ENCODE measurements around the gene PCDHGB3. TPM values are rescaled to one million over a fixed set of nuclear protein-coding genes. Genes with fewer than 3 reads are reported as not detected.
"Not testable (repeated sequence)": the region's sequence is repeated elsewhere in the genome, so short reads cannot be mapped to it uniquely, and the experiment has no call there.

PCDHGB3 gene
- total RNA-seq = 0.71 and 1.2 TPM in 2 replicates
- polyA plus RNA-seq = 0.27 TPM in 1 of 2 replicates, not detected in the other

DNA sequence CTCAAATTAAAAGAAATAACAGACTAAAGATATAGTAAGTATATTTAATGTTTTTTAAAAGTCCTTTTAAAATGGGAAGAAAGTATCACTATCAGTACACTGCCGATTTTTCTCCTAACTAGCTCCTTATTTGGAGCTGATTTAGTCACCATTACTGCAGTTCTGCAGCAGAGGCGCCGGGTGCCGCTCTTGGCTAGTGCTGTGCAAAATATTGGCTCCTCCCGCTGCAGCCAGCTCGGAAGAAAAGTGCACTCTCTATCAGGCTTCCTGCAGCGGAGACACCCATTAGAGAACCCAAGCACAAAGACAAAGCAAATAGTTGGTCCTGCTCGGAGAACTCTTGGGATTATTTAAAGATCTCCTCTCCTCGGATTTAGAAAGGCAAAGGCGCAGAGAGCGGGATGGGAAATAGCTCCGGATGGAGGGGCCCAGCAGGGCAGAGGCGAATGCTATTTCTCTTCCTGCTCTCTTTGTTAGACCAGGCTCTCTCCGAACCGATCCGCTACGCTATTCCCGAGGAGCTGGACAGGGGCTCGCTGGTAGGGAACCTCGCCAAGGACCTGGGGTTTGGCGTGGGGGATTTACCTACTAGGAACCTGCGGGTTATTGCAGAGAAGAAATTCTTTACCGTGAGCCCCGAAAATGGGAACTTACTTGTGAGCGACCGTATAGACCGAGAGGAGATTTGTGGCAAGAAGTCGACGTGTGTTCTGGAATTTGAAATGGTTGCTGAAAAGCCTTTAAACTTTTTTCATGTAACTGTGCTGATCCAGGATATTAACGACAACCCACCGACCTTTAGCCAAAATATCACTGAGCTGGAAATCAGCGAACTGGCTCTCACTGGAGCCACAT is at the start of gene PCDHGB3:
Gene PCDHGB3 (plus strand): TSS at position 249 of the 855 bp plus-strand sequence. CDS start 153 bp downstream, at position 402.
- H3K4me1 ChIP-seq (ENCODE audit: low read depth) = no peaks in the 10 kb centered on the region
- DNase-seq (ENCODE audit: low read depth in 1 of 2, low spot score in 1 of 2) = peak in 1 of 2 donors; percentile 62
- no peaks in the 10 kb centered on the region for H3K36me3 ChIP-seq
- no peaks in the 10 kb centered on the region for H3K9me3 ChIP-seq (ENCODE audit: low read depth)
- H3K27me3 ChIP-seq = no peaks in the 10 kb centered on the region
- TF ChIP-seq, protein P1, sequence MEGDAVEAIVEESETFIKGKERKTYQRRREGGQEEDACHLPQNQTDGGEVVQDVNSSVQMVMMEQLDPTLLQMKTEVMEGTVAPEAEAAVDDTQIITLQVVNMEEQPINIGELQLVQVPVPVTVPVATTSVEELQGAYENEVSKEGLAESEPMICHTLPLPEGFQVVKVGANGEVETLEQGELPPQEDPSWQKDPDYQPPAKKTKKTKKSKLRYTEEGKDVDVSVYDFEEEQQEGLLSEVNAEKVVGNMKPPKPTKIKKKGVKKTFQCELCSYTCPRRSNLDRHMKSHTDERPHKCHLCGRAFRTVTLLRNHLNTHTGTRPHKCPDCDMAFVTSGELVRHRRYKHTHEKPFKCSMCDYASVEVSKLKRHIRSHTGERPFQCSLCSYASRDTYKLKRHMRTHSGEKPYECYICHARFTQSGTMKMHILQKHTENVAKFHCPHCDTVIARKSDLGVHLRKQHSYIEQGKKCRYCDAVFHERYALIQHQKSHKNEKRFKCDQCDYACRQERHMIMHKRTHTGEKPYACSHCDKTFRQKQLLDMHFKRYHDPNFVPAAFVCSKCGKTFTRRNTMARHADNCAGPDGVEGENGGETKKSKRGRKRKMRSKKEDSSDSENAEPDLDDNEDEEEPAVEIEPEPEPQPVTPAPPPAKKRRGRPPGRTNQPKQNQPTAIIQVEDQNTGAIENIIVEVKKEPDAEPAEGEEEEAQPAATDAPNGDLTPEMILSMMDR (IDR thresholded peaks at IDR 0.05; ENCODE audit: low read depth, low read length) = peak; percentile 42
- H3K4me3 ChIP-seq = no peak within 1 kb of the TSS
- H3K27ac ChIP-seq = no peak within 1 kb of the TSS

DNA sequence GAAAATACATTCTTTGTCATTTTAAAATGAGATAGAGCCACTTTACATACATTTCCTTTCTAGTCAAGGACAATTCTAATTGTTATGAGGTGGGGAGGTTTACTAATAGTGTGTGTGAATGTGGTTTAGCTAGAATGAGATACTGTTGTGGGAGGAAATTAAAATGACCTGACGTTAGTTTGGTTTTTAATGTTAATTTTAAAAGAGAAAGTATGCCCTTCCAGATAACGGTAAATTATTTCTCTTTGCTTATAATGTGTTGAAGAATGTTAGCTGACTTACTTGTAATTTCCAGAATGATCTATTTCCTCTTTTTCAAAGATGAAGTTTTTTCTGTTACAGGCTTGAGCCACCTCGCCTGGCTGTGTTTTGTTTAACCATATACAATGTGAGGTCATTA is 47.8 kb upstream of the PCDHGB3 start:
- DNase-seq (ENCODE audit: low read depth in 1 of 2, low spot score in 1 of 2) = no peak
- peaks cover 3% of the 10 kb centered on the region for H3K9me3 ChIP-seq (ENCODE audit: low read depth)
- peaks cover 18% of the 10 kb centered on the region for H3K36me3 ChIP-seq
- H3K27me3 ChIP-seq = no peaks in the 10 kb centered on the region
- H3K27ac ChIP-seq = no peak overlapping the region
- TF ChIP-seq, protein P1 (IDR thresholded peaks at IDR 0.05; ENCODE audit: low read depth, low read length) = no peak
- no peaks in the 10 kb centered on the region for H3K4me1 ChIP-seq (ENCODE audit: low read depth)
- no peak overlapping the region for H3K4me3 ChIP-seq

DNA sequence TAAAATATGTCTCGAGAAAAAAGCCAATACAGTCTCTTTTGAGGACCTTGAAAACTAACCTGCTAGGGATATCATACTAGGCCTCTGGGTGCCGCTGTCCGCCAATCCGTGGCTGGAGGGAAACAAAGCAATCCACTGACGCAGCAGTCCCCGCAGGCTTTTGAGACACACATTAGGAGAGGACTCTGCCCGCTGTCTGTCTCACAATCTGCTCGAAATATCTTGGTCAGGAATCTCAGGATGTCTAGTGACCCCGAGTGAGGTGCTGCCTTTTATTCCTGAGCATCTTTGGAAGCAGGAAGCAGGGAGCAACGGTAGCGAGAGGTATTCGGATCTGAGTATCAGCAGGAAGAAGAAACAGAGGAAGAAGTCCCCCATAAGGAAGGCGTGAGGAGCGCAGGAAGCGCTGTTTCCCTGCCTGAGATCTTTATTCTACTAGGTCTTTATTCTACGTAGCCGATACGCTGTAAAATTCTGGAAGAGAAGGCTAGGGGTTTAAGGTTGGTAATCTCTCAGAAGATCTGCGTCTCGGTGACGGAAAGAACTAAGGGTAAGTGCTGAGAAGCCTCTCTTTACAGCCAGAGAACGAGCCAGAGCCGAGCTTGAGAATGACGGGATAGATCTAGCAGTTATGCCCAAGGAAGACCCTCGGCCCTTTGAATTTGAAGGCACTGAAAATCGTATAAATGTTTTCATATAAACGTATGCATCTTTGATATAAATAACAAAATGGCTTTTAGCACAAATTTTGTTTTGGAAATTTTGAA is 43.8 kb upstream of the PCDHGB3 start:
- TF ChIP-seq, protein P1 (IDR thresholded peaks at IDR 0.05; ENCODE audit: low read depth, low read length) = peak; percentile 54
- peak; percentile 59 to 65 for DNase-seq (ENCODE audit: low read depth in 1 of 2, low spot score in 1 of 2)
- no peaks in the 10 kb centered on the region for H3K9me3 ChIP-seq (ENCODE audit: low read depth)

DNA sequence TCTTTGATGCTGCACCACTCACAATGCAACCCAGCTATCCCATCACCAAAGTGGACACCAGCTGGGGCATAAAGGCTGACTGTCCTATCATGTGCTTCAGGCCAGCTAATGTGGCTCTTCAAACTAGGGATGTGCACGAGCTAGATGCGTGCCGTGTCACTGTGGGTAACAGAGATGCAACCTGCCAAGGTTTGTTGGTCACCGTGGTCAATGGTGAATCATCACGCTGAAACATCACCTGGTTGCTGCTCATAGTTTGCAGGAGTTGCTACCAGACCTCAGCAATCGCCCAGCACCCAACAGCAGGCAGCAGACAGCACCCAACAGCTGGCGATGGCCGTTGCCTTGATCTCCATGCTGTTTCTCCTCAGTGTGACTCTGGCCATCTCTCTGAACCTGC is 41.8 kb upstream of the PCDHGB3 start:
- H3K27me3 ChIP-seq = no peaks in the 10 kb centered on the region
- no peak overlapping the region for H3K27ac ChIP-seq
- no peaks in the 10 kb centered on the region for H3K9me3 ChIP-seq (ENCODE audit: low read depth)
- TF ChIP-seq, protein P1 (IDR thresholded peaks at IDR 0.05; ENCODE audit: low read depth, low read length) = no peak
- H3K4me3 ChIP-seq = no peak overlapping the region
- DNase-seq (ENCODE audit: low read depth in 1 of 2, low spot score in 1 of 2) = no peak
- H3K4me1 ChIP-seq (ENCODE audit: low read depth) = no peaks in the 10 kb centered on the region
- no peaks in the 10 kb centered on the region for H3K36me3 ChIP-seq

More for the DNA sequence above, 43.8 kb upstream of the PCDHGB3 start:
- no peaks in the 10 kb centered on the region for H3K4me1 ChIP-seq (ENCODE audit: low read depth)
- H3K27ac ChIP-seq = no peak overlapping the region
- no peaks in the 10 kb centered on the region for H3K27me3 ChIP-seq
- no peak overlapping the region for H3K4me3 ChIP-seq
- H3K36me3 ChIP-seq = no peaks in the 10 kb centered on the region

DNA sequence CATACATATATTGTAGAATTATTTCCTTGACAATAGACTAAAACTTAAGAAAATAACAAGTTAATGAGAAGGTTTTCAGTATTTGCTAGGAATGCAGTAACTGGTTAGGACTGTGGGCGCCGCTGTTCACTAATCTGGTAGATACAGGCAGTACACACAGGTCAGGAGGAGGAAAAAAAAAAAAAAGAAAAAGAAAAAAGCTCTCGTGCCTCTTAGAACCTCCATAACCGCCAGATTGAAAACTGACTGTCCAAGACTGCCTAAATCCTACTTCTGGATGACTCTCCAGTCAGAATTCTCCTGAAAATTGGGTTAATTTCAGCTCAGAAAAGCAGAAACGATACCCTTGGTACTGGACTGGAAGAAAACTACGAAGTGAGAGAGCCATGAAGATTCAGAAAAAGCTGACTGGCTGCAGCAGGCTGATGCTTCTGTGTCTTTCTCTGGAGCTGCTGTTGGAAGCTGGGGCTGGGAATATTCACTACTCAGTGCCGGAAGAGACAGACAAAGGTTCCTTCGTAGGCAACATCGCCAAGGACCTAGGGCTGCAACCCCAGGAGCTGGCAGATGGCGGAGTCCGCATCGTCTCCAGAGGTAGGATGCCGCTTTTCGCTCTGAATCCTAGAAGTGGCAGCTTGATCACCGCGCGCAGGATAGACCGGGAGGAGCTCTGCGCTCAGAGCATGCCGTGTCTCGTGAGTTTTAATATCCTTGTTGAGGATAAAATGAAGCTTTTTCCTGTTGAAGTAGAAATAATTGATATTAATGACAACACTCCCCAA is 39.6 kb upstream of the PCDHGB3 start, which contains the start of gene PCDHGA1:
Gene PCDHGA1 (plus strand): TSS at position 216 of the 782 bp plus-strand sequence.
- H3K9me3 ChIP-seq (ENCODE audit: low read depth) = no peaks in the 10 kb centered on the region
- DNase-seq (ENCODE audit: low read depth in 1 of 2, low spot score in 1 of 2) = peak in 1 of 2 donors; percentile 67
- H3K36me3 ChIP-seq = no peaks in the 10 kb centered on the region
- H3K27ac ChIP-seq = no peak within 1 kb of the TSS
- no peaks in the 10 kb centered on the region for H3K4me1 ChIP-seq (ENCODE audit: low read depth)
- TF ChIP-seq, protein P1 (IDR thresholded peaks at IDR 0.05; ENCODE audit: low read depth, low read length) = peak; percentile 66
- H3K4me3 ChIP-seq = no peak within 1 kb of the TSS
- H3K27me3 ChIP-seq = no peaks in the 10 kb centered on the region

DNA sequence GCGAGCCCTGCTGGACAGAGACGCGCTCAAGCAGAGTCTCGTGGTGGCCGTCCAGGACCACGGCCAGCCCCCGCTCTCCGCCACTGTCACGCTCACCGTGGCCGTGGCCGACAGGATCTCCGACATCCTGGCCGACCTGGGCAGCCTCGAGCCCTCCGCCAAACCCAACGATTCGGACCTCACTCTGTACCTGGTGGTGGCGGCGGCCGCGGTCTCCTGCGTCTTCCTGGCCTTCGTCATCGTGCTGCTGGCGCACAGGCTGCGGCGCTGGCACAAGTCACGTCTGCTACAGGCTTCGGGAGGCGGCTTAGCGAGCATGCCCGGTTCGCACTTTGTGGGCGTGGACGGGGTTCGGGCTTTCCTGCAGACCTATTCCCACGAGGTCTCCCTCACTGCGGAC is 37.5 kb upstream of the PCDHGB3 start:
- not testable (repeated sequence) for H3K27me3 ChIP-seq; H3K36me3 ChIP-seq; DNase-seq (ENCODE audit: low read depth in 1 of 2, low spot score in 1 of 2); H3K27ac ChIP-seq; H3K9me3 ChIP-seq (ENCODE audit: low read depth); H3K4me1 ChIP-seq (ENCODE audit: low read depth); H3K4me3 ChIP-seq
